Measurements from ENCODE around the gene HLX.

The HLX gene

GRCh38 chr1:220879076-220879508 lies at the start of gene HLX:
Gene HLX (plus strand): TSS chr1:220879443. CDS start chr1:220879858, 415 bp downstream.
- DNase-seq, result no peak

- DNase-seq, result no peak
Measured at GRCh38 chr1:220833436-220833835, 45.8 kb upstream of the HLX start.

- no peak for DNase-seq
Measured at GRCh38 chr1:220834155-220834870, 44.9 kb upstream of the HLX start.

GRCh38 chr1:220838578-220838977 lies 40.7 kb upstream of the HLX start:
- no peak for DNase-seq

- no peak for DNase-seq
Measured at GRCh38 chr1:220839474-220839873, 39.8 kb upstream of the HLX start.

- DNase-seq, result no peak
Measured at GRCh38 chr1:220841293-220841692, 38.0 kb upstream of the HLX start.

- DNase-seq, result no peak
Measured at GRCh38 chr1:220843481-220844011, 35.7 kb upstream of the HLX start.

- DNase-seq, result no peak
Measured at GRCh38 chr1:220852408-220852807, 26.8 kb upstream of the HLX start.

- no peak for DNase-seq
Measured at GRCh38 chr1:220872296-220872695, 6.9 kb upstream of the HLX start.

- no peak for DNase-seq
Measured at GRCh38 chr1:220873087-220873486, 6.2 kb upstream of the HLX start.

GRCh38 chr1:220873868-220874655 lies 5.2 kb upstream of the HLX start:
- DNase-seq, result no peak

GRCh38 chr1:220875260-220875659 lies 4.0 kb upstream of the HLX start:
- no peak for DNase-seq

- DNase-seq, result no peak
Measured at GRCh38 chr1:220876511-220877376, 2.5 kb upstream of the HLX start.

- no peak for DNase-seq
Measured at GRCh38 chr1:220877377-220878095, 1.7 kb upstream of the HLX start.

- no peak for DNase-seq
Measured at GRCh38 chr1:220878191-220879075, 810 bp upstream of the HLX start.

GRCh38 chr1:220879509-220880361 lies 492 bp downstream of the HLX start:
- no peak for DNase-seq

- no peak for DNase-seq
Measured at GRCh38 chr1:220880362-220880670, 1.1 kb downstream of the HLX start.

- DNase-seq, result no peak
Measured at GRCh38 chr1:220880726-220881506, 1.7 kb downstream of the HLX start.

- no peak for DNase-seq
Measured at GRCh38 chr1:220882061-220882891, 3.0 kb downstream of the HLX start.
